Lower leg skin (tissue), 4 donors: ENCODE measurements around the gene KIAA1671. TPM values are rescaled to one million over a fixed set of nuclear protein-coding genes. Genes with fewer than 3 reads are reported as not detected.
A peak's percentile ranks its signal among the peaks of the same experiment; 100 is the strongest.
"Not testable (repeated sequence)": the region's sequence is repeated elsewhere in the genome, so short reads cannot be mapped to it uniquely, and the experiment has no call there.

ENCODE experiments used
- DNase-seq, 2 donors: peaks; one replicate each; pipeline ENCODE4 v3.0.0-alpha.2; 2019; ENCODE audit warnings: low spot score in 2 of 2
- H3K4me3 ChIP-seq: fragments of 200-600 bp; sonication (generic); 2 replicates; pipeline ENCODE4 v1.5.1; 2017; ENCODE audit warnings: mild to moderate bottlenecking, low read depth; ENCODE audit not compliant: poor library complexity, severe bottlenecking
- CTCF ChIP-seq, 3 donors: fragments of 450-650 bp; IDR thresholded peaks; one replicate each; pipeline ENCODE4 v1.5.1; 2016; ENCODE audit warnings: antibody characterized with exemption in 3 of 3, mild to moderate bottlenecking in 3 of 3, moderate library complexity in 2 of 3
- POLR2A ChIP-seq, 2 donors: fragments of 450-650 bp; IDR thresholded peaks; one replicate each; pipeline ENCODE4 v1.6.1; 2016 to 2017; ENCODE audit warnings: antibody characterized with exemption in 2 of 2, mild to moderate bottlenecking in 1 of 2, moderate library complexity in 1 of 2
- WGBS, 2 donors: methylation state at CpG; one replicate each; pipeline ENCODE4 v1.1.5; 2018; 5-methylcytosine and 5-hydroxymethylcytosine counted together
- intact Hi-C: fragments of 100-400 bp; cut with DNase I; formaldehyde crosslinking; loops from one replicate; pipeline ENCODE4 v1.15.0; 2023; ENCODE audit warnings: low total_unique reads
- total RNA-seq, 4 donors: library from RNA; depleted of rRNA; stranded (reverse); fragments of >200 nt; gene quantifications; one replicate each; pipeline ENCODE4 v1.1.0, GENCODE V29; 2016

KIAA1671 gene
- total RNA-seq = 10 to 100 TPM; 60.0 to 87.8 (median 85.1) TPM

- DNase-seq = peak; percentile 64 to 94
- TF ChIP-seq POLR2A (IDR thresholded peaks at IDR 0.05) (no peak), CTCF (IDR thresholded peaks at IDR 0.05) (peak in 1 of 3 donors; percentile 88)
- intact Hi-C loops = loop anchor here (5.0 kb wide), 1 partner anchor 95 kb away; no protein-coding TSS in a partner anchor
- peak within 1 kb of the TSS; percentile 50 for H3K4me3 ChIP-seq
- WGBS, 2 donors = 2 to 3% methylated on average over 26 to 56 of the region's 71 CpGs
Measured at GRCh38 chr22:24951942-24952836, at the start of gene KIAA1671. KIAA1671 (plus strand) TSS chr22:24952716; CDS start chr22:25028000, 75,284 bp downstream.

DNA sequence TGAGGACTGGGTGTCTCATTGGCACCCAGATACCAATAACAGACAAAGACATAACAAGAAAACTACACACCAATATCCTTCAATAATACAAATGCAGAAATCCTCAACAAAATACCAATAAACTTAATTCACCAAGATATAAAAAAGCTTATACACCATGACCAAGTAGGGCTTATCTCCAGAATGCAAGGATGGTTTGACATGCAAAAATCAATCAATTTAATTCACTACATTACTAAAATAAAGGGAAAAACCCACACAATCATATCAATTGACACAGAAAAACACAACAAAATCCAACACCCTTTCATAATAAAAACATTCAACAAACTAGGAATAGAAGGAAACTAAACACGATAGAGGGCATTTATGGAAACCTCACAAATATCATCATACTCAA lies 46.6 kb upstream of the KIAA1671 start:
- H3K4me3 ChIP-seq = no peak overlapping the region
- WGBS, 2 donors = 95 to 100% methylated on average over 1 of the region's 1 CpG
- intact Hi-C loops = no loop called here
- TF ChIP-seq POLR2A (IDR thresholded peaks at IDR 0.05) = no peak
- no peak for TF ChIP-seq CTCF (IDR thresholded peaks at IDR 0.05)
- no peak for DNase-seq

DNA sequence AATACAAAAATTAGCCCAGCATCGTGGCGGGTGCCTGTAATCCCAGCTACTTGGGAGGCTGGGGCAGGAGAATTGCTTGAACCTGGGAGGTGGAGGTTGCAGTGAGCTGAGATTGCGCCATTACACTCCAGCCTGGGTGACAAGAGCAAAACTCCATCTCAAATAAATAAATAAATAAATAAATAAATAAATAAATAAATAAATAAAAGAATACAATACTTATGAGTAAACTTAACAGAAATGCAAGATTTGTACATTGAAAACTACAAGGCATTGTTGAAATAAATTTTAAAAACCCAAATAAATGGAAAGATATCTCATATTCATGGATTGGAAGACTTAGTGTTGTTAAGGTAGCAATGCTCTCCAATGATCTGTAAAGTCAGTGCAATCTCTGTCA lies 45.4 kb upstream of the KIAA1671 start:
- intact Hi-C loops, H3K4me3 ChIP-seq, DNase-seq: not testable (repeated sequence)
- 86 to 99% methylated on average over 3 of the region's 3 CpGs for WGBS, 2 donors

DNA sequence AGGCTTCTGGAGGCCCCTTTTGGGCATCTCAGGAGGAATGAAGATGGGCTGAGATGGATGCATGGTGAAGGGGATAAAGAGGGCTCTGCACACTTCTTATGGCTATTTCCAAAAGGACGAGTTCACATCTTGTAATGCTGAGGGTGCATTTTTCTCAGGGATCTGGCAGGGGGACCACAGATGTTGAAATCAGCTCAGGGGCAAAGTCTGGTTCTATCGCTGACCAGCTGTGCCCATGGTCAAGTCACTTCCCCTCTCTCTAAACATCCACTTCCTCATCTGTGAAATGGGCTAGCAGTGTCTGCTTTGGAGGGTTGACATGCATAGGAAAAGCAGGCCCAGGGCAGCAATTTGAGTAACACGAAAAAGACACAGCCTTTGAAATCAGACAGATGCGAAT lies 32.5 kb upstream of the KIAA1671 start:
- DNase-seq = no peak
- intact Hi-C loops = no loop called here
- no peak for TF ChIP-seq CTCF (IDR thresholded peaks at IDR 0.05)
- no peak for TF ChIP-seq POLR2A (IDR thresholded peaks at IDR 0.05)
- no peak overlapping the region for H3K4me3 ChIP-seq
- 83% methylated on average over 4 of the region's 4 CpGs for WGBS, 2 donors

- 57 to 59% methylated on average over 17 of the region's 17 CpGs for WGBS, 2 donors
- no peak for TF ChIP-seq CTCF (IDR thresholded peaks at IDR 0.05)
- no peak for TF ChIP-seq POLR2A (IDR thresholded peaks at IDR 0.05)
- DNase-seq = no peak
- H3K4me3 ChIP-seq = no peak overlapping the region
- intact Hi-C loops = no loop called here
Measured at GRCh38 chr22:24925586-24926427, 26.7 kb upstream of the KIAA1671 start.

DNA sequence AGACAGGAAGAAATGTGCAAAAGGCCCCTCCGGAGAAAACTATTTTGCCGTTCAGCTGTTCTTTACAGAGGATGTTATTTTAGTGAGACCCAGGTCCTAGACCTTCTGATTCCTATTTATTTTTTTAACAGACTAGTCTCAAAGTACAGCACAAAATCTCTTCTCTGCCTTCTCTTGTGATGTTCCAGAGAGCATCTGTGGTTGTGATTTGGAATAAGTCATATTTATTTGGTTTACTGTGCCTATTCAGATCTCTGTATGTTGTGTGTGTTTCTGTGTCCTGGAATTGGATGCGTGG lies 26.1 kb upstream of the KIAA1671 start:
- DNase-seq = no peak
- no peak overlapping the region for H3K4me3 ChIP-seq
- intact Hi-C loops = no loop called here
- no peak for TF ChIP-seq CTCF (IDR thresholded peaks at IDR 0.05)
- no peak for TF ChIP-seq POLR2A (IDR thresholded peaks at IDR 0.05)
- 62 to 70% methylated on average over 3 of the region's 3 CpGs for WGBS, 2 donors
